Stimulated activated naive CD8-positive, alpha-beta T cell treated with anti-CD3 and anti-CD28 coated beads, Interleukin-15, Interleukin-2, amounts not matched to agents 100 ng/mL and 50 ng/mL, for 24 hours (primary cell): ENCODE data around the gene ZNF385C.

Experiments
- H3K27ac Mint-ChIP-seq: one replicate; pipeline ENCODE4 v1.8.0; 2021; ENCODE audit warnings: mild to moderate bottlenecking, mixed read lengths
- H3K27me3 Mint-ChIP-seq: one replicate; pipeline ENCODE4 v1.8.0; 2021; ENCODE audit warnings: mixed read lengths
- H3K36me3 Mint-ChIP-seq: one replicate; pipeline ENCODE4 v1.8.0; 2021; ENCODE audit warnings: low read depth, mixed read lengths
- H3K4me1 Mint-ChIP-seq: one replicate; pipeline ENCODE4 v1.8.0; 2021; ENCODE audit warnings: low read depth, mixed read lengths
- H3K4me3 Mint-ChIP-seq: one replicate; pipeline ENCODE4 v1.8.0; 2021; ENCODE audit warnings: mild to moderate bottlenecking, mixed read lengths
- H3K9me3 Mint-ChIP-seq: one replicate; pipeline ENCODE4 v1.8.0; 2021; ENCODE audit warnings: mixed read lengths

ZNF385C gene

GRCh38 chr17:42058063-42058462, 40.2 kb downstream of the ZNF385C start:
- Mint-ChIP-seq H3K27ac (no peak overlapping the region), H3K36me3 (no peaks in the 10 kb centered on the region), H3K4me3 (no peak overlapping the region), H3K27me3 (peaks cover 7% of the 10 kb centered on the region), H3K9me3 (no peaks in the 10 kb centered on the region), H3K4me1 (peaks cover 3% of the 10 kb centered on the region)

- no peak overlapping the region for H3K4me3 Mint-ChIP-seq
- peaks cover 21% of the 10 kb centered on the region for H3K27me3 Mint-ChIP-seq
These were observed 41.6 kb downstream of the ZNF385C start for GRCh38 chr17:42056635-42057034.

GRCh38 chr17:42055496-42055895, 42.8 kb downstream of the ZNF385C start:
- Mint-ChIP-seq H3K9me3 (no peaks in the 10 kb centered on the region), H3K36me3 (no peaks in the 10 kb centered on the region), H3K27ac (no peak overlapping the region), H3K4me3 (no peak overlapping the region), H3K4me1 (peaks cover 3% of the 10 kb centered on the region), H3K27me3 (peaks cover 29% of the 10 kb centered on the region)

More at GRCh38 chr17:42056635-42057034, 41.6 kb downstream of the ZNF385C start:
- H3K27ac Mint-ChIP-seq, result no peak overlapping the region
- no peaks in the 10 kb centered on the region for H3K4me1 Mint-ChIP-seq
- no peaks in the 10 kb centered on the region for H3K9me3 Mint-ChIP-seq
- H3K36me3 Mint-ChIP-seq, result no peaks in the 10 kb centered on the region

GRCh38 chr17:42055027-42055426, 43.2 kb downstream of the ZNF385C start:
- no peaks in the 10 kb centered on the region for H3K36me3 Mint-ChIP-seq
- peaks cover 4% of the 10 kb centered on the region for H3K4me1 Mint-ChIP-seq
- H3K4me3 Mint-ChIP-seq, result no peak overlapping the region
- H3K27me3 Mint-ChIP-seq, result peaks cover 29% of the 10 kb centered on the region
- H3K9me3 Mint-ChIP-seq, result no peaks in the 10 kb centered on the region
- H3K27ac Mint-ChIP-seq, result no peak overlapping the region

DNA sequence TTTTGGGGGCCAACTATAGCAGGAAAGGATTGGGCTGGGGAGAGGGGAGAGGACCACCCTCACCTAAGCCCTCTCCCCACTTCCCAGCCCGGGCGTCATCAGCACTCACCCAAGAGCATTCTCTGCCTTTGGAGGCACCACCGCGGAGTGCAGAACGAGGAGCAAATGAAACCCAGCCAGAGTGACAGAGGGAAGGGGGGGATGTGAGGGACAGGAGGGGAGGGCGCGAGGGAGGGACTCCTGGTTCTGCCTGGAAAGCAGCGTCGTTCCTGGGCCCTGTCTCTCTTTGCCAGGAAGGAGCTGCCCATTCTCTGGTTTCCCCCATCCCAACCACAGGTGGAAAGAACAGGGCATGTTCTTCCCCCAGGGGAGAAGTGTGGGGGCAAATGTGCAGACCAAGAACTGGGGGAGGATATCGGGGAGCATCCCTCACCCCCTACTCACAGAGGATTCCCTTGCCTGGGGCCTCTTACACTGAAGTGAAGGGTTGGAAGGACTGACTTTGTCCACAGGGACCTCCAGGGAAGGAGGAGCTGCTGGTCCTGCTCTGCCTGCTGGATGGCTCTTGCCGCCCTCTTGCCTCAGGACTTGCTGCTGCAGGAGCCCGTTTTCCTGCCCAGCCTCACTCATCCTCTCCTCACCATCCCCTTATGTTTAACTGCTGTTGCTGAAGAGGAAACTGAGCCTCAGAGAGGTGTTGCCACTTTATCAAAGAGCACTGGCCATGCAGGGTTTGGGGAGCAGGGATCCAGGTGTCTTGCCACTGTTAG, 44.4 kb downstream of the ZNF385C start:
- no peak overlapping the region for H3K27ac Mint-ChIP-seq
- no peak overlapping the region for H3K4me3 Mint-ChIP-seq
- H3K36me3 Mint-ChIP-seq, result no peaks in the 10 kb centered on the region
- peaks cover 34% of the 10 kb centered on the region for H3K27me3 Mint-ChIP-seq
- no peaks in the 10 kb centered on the region for H3K9me3 Mint-ChIP-seq
- H3K4me1 Mint-ChIP-seq, result peaks cover 7% of the 10 kb centered on the region

DNA sequence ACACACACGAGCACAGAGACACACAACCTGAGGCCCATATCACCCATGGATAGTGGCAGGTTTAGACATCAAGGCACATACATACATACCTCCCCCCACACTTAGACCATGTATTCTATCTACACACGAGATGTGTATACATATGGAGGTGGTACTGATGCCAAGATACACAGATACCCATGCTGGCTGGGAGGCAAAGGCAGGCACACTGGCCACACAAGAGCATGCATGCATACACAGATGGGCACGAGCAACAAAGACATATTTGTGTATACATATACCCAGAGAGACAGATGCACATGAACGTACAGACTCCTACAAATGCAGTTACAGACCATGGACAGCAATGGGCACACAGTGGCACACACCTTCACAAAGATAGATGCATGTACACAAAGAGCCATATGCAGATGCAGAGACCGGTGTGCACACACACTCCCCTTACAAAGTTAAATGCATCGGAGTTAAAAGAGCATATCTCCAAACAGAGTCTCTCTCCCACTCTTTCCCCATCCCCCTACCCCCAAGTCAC, 45.9 kb downstream of the ZNF385C start:
- Mint-ChIP-seq H3K27ac (no peak overlapping the region), H3K36me3 (no peaks in the 10 kb centered on the region), H3K9me3 (no peaks in the 10 kb centered on the region), H3K27me3 (peaks cover 38% of the 10 kb centered on the region), H3K4me1 (peaks cover 7% of the 10 kb centered on the region), H3K4me3 (no peak overlapping the region)

GRCh38 chr17:42051645-42052044, 46.6 kb downstream of the ZNF385C start:
- Mint-ChIP-seq H3K27ac (no peak overlapping the region), H3K9me3 (no peaks in the 10 kb centered on the region), H3K36me3 (no peaks in the 10 kb centered on the region), H3K27me3 (peaks cover 38% of the 10 kb centered on the region), H3K4me3 (no peak overlapping the region), H3K4me1 (peaks cover 7% of the 10 kb centered on the region)

- H3K36me3 Mint-ChIP-seq, result no peaks in the 10 kb centered on the region
- H3K4me3 Mint-ChIP-seq, result peak overlapping the region; percentile 70
- no peaks in the 10 kb centered on the region for H3K9me3 Mint-ChIP-seq
- no peak overlapping the region for H3K27ac Mint-ChIP-seq
- peaks cover 7% of the 10 kb centered on the region for H3K4me1 Mint-ChIP-seq
- peaks cover 38% of the 10 kb centered on the region for H3K27me3 Mint-ChIP-seq
These were observed 47.3 kb downstream of the ZNF385C start for GRCh38 chr17:42051013-42051400.

- Mint-ChIP-seq H3K4me1 (peaks cover 7% of the 10 kb centered on the region), H3K4me3 (peak within 1 kb of the TSS; percentile 72), H3K27ac (no peak within 1 kb of the TSS)
These were observed 47.8 kb downstream of the ZNF385C start, which contains the start of gene C17orf113 for GRCh38 chr17:42050393-42051012. Gene C17orf113 (minus strand): TSS chr17:42050601. CDS start chr17:42043376, 7,225 bp downstream.

DNA sequence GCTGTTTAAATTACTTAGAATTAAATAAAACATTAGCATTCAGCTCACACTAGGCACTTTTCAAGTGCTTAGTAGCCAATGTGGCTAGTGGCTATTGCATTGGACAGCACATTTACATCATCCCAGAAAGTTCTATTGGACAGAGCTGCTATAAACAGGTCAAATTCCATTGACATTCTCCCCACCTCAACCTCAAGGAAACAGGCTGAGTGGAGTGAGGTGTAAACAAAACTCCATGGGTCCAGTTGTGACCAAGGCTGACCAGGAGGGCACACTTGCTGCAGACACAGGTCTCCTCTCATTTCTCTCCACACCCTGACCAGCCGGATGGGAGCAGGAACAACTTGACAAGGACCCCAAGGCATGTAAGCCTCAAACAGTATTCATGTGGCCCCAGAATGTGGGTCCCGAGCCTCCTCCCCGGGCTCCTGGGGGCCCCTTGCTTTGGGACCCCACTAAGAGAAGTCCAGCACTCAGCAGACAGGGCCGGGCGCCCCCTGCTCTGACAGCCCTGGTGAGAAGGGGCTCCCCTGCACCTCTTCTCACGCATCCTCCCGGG, 48.4 kb downstream of the ZNF385C start:
- Mint-ChIP-seq H3K9me3 (no peaks in the 10 kb centered on the region), H3K27me3 (peaks cover 38% of the 10 kb centered on the region), H3K36me3 (no peaks in the 10 kb centered on the region), H3K27ac (no peak overlapping the region), H3K4me3 (peak overlapping the region; percentile 72), H3K4me1 (peaks cover 7% of the 10 kb centered on the region)

More at GRCh38 chr17:42050393-42051012, 47.8 kb downstream of the ZNF385C start, which contains the start of gene C17orf113:
- Mint-ChIP-seq H3K36me3 (no peaks in the 10 kb centered on the region), H3K27me3 (peaks cover 38% of the 10 kb centered on the region), H3K9me3 (no peaks in the 10 kb centered on the region)

GRCh38 chr17:42047343-42047742, 50.9 kb downstream of the ZNF385C start:
- H3K9me3 Mint-ChIP-seq, result no peaks in the 10 kb centered on the region
- H3K4me1 Mint-ChIP-seq, result peaks cover 7% of the 10 kb centered on the region
- H3K27ac Mint-ChIP-seq, result no peak overlapping the region
- H3K27me3 Mint-ChIP-seq, result peaks cover 24% of the 10 kb centered on the region
- H3K4me3 Mint-ChIP-seq, result no peak overlapping the region
- no peaks in the 10 kb centered on the region for H3K36me3 Mint-ChIP-seq

DNA sequence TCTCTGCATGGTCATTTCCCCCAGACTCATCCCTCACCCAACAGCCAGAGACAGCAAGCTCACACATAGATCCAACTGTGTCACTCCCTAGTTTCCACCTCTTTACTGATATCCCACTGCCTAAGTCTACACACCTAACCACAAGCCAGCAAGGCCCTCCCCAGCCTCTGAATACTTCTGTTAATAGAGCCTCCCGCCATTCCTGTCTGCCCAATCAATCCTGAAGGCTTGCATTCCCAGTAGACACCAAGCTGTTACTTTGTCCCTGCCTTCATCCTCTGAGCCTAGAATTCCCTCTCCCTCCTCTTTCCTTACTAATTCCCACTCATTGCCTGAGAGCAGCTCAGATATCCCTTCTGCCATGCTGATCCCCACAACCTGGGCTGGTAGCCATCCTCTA, 52.6 kb downstream of the ZNF385C start:
- no peaks in the 10 kb centered on the region for H3K36me3 Mint-ChIP-seq
- H3K4me1 Mint-ChIP-seq, result peaks cover 5% of the 10 kb centered on the region
- H3K9me3 Mint-ChIP-seq, result no peaks in the 10 kb centered on the region
- no peak overlapping the region for H3K27ac Mint-ChIP-seq
- H3K4me3 Mint-ChIP-seq, result no peak overlapping the region
- H3K27me3 Mint-ChIP-seq, result peaks cover 11% of the 10 kb centered on the region

- H3K4me3 Mint-ChIP-seq, result no peak overlapping the region
- H3K27ac Mint-ChIP-seq, result no peak overlapping the region
- H3K27me3 Mint-ChIP-seq, result peaks cover 4% of the 10 kb centered on the region
- H3K9me3 Mint-ChIP-seq, result no peaks in the 10 kb centered on the region
- H3K36me3 Mint-ChIP-seq, result no peaks in the 10 kb centered on the region
- no peaks in the 10 kb centered on the region for H3K4me1 Mint-ChIP-seq
These were observed 55.5 kb downstream of the ZNF385C start for GRCh38 chr17:42042598-42043319.

DNA sequence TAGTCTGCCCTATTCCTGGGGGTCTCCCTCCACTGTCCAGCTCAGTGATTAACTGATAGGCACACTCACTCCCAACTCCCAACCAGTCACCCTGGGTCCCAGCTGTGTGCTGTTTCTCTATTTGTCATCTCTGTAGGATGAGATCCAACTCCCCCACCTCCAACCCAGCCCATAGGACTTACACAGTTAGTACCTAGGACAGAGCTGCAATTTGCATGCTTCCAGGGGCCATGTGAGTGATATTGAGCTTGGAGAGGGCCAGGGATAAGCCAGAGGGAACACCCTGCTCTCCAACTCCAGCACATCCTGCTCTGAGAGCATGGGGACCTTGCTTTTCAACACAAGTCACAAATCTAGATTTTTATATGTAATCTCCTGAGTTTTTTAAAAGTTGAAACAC, 56.7 kb downstream of the ZNF385C start:
- Mint-ChIP-seq H3K4me3 (no peak overlapping the region), H3K9me3 (no peaks in the 10 kb centered on the region), H3K27me3 (peaks cover 9% of the 10 kb centered on the region), H3K27ac (no peak overlapping the region), H3K4me1 (no peaks in the 10 kb centered on the region), H3K36me3 (no peaks in the 10 kb centered on the region)
